ENCODE results near the gene GEMIN2. TPM values are rescaled to one million over a fixed set of nuclear protein-coding genes. Genes with fewer than 3 reads are reported as not detected.

Gene GEMIN2
- total and polyA plus RNA-seq, 7 donors, result 9.7 to 22.6 (median 11.7) TPM

DNA sequence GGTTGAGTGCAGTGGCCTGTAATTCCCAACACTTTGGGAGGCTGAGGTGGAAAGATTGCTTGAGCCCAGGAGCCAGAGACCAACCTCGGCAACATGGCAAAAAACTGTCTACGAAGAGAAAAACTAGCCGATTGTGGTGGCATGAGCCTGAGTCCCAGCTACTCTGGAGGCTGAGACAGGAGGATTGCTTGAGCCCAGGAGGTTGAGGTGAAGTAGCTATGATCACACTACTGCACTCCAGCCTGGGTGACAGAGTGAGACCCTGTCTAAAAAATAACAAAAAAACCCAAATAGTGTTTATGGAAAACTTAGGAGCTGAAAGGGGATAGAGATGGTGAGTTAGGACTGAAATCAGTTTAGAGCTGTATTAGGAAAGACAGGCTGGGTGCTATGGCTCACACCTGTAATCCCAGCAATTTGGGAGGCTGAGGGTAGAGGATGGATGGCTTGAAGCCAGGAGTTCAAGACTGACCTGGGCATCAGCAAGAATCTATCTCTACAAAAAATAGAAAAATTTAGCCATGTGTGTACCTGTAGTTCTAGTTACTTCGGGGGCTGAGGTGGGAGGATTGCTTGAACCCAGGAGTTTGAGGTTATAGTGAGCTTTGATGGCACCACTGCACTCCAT is 70.6 kb downstream of the GEMIN2 start:
- Histone ChIP-seq H3K27me3 (ENCODE audit: insufficient read depth in 3 of 3, low read length in 2 of 3) (no peaks in the 10 kb centered on the region), H3K4me3 (no peak overlapping the region), H3K9me3 (no peaks in the 10 kb centered on the region), H3K4me1 (no peaks in the 10 kb centered on the region), H3K36me3 (ENCODE audit: insufficient read depth in 1 of 2, low read depth in 1 of 2) (peaks cover 15 to 64% of the 10 kb centered on the region in 2 donors), H3K27ac (no peak overlapping the region)
- ATAC-seq (peak in 1 of 4 donors; percentile 11), DNase-seq (no peak)
- intact Hi-C loops (cut with DNase I), result no loop called here
- 97 to 99% (median 97%) methylated on average over 4 of the region's 4 CpGs for WGBS, 3 donors
- TF ChIP-seq, protein P1, sequence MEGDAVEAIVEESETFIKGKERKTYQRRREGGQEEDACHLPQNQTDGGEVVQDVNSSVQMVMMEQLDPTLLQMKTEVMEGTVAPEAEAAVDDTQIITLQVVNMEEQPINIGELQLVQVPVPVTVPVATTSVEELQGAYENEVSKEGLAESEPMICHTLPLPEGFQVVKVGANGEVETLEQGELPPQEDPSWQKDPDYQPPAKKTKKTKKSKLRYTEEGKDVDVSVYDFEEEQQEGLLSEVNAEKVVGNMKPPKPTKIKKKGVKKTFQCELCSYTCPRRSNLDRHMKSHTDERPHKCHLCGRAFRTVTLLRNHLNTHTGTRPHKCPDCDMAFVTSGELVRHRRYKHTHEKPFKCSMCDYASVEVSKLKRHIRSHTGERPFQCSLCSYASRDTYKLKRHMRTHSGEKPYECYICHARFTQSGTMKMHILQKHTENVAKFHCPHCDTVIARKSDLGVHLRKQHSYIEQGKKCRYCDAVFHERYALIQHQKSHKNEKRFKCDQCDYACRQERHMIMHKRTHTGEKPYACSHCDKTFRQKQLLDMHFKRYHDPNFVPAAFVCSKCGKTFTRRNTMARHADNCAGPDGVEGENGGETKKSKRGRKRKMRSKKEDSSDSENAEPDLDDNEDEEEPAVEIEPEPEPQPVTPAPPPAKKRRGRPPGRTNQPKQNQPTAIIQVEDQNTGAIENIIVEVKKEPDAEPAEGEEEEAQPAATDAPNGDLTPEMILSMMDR (IDR thresholded peaks at IDR 0.05), result no peak

DNA sequence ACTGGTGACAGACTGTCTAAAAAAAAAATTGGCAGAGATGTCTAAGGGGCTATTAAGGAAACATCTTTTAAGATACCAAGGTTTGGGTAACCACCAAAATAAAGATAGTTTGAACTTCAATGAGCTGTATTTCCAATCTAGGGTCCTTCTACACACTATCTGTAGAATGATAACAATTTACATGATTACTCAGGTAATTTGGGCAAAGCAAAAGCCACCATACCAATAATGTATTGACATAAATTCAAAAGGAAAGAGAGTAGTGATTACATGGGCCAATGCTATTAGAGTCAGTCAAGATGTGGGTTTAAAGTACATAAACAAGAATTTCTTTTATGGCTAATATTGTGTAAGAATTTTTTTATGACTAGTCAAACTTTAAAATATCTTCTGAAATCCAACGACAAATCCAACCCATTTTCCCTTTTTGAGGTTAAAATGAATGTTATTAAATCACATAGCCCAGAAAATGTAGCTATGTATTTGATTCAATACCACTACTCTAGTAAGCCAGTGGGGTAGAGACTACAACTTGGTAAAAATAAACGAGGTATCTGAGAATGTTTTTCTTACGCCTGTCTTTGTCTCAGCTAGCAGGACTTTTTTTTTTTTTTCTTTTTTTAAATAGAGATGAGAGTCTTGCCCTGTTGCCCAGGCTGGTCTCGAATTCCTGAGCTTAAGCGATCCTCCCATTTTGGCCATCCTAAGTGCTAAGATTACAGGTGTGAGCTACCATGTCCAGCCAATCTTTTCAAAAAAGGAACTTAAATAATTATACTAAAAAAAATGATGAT is 71.3 kb downstream of the GEMIN2 start:
- Histone ChIP-seq H3K4me1 (no peaks in the 10 kb centered on the region), H3K27me3 (ENCODE audit: insufficient read depth in 3 of 3, low read length in 2 of 3) (no peaks in the 10 kb centered on the region), H3K27ac (no peak overlapping the region), H3K36me3 (ENCODE audit: insufficient read depth in 1 of 2, low read depth in 1 of 2) (peaks cover 14 to 57% of the 10 kb centered on the region in 2 donors), H3K9me3 (no peaks in the 10 kb centered on the region), H3K4me3 (no peak overlapping the region)
- TF ChIP-seq, protein P1 (IDR thresholded peaks at IDR 0.05), result no peak
- 90 to 96% (median 92%) methylated on average over 5 of the region's 5 CpGs for WGBS, 3 donors
- intact Hi-C loops (cut with DNase I), result no loop called here
- DNase-seq (no peak), ATAC-seq (no peak)

Other genes with a start within 250 kb of the GEMIN2 start
- 10 to 100 TPM; 70.7 to 84.8 (median 80.5) TPM for gene SEC23A, start 11.1 kb upstream of the GEMIN2 start, total RNA-seq
- 10 to 100 TPM; 25.3 to 62.2 (median 25.5) TPM for gene SEC23A, start 11.1 kb upstream of the GEMIN2 start, polyA plus RNA-seq
- 10 to 100 TPM; 19.8 to 23.2 (median 22.6) TPM for gene TRAPPC6B, start 56.0 kb downstream of the GEMIN2 start, total RNA-seq
- gene TRAPPC6B, start 56.0 kb downstream of the GEMIN2 start, polyA plus RNA-seq, result 10 to 100 TPM in 2 of 3 donors, 1 to 10 TPM in 1; 8.0 to 31.7 (median 10.4) TPM
- 10 to 100 TPM; 20.1 to 29.5 (median 26.4) TPM for gene PNN, start 60.9 kb downstream of the GEMIN2 start, total RNA-seq
- gene PNN, start 60.9 kb downstream of the GEMIN2 start, polyA plus RNA-seq, result 10 to 100 TPM; 17.0 to 33.1 (median 27.6) TPM
- 10 to 100 TPM; 15.5 to 26.2 (median 21.3) TPM for gene MIA2, start 119.6 kb downstream of the GEMIN2 start, total RNA-seq
- 10 to 100 TPM; 10.6 to 29.1 (median 12.6) TPM for gene MIA2, start 119.6 kb downstream of the GEMIN2 start, polyA plus RNA-seq

Data from psoas muscle (tissue), 8 donors.